Sigmoid colon (tissue), 7 donors: Measurements from ENCODE around the gene PDGFRB. TPM values are rescaled to one million over a fixed set of nuclear protein-coding genes. Genes with fewer than 3 reads are reported as not detected.
"Not testable (repeated sequence)": the region's sequence is repeated elsewhere in the genome, so short reads cannot be mapped to it uniquely, and the experiment has no call there.

Experiments
- DNase-seq: peaks from one replicate; pipeline ENCODE4 v3.0.0-alpha.2; 2019
- H3K27ac ChIP-seq, 4 donors: fragments of 200-600 bp; sonication (generic); one replicate each; pipeline ENCODE4 v1.5.1; 2016 to 2019; ENCODE audit warnings: mild to moderate bottlenecking in 1 of 4
- H3K27me3 ChIP-seq, 3 donors: fragments of 200-600 bp; sonication (generic); one replicate each; pipeline ENCODE4 v1.5.1; 2019; ENCODE audit warnings: mild to moderate bottlenecking in 1 of 3
- H3K36me3 ChIP-seq, 4 donors: fragments of 200-600 bp; sonication (generic); one replicate each; pipeline ENCODE4 v1.5.1; 2016 to 2019
- H3K4me1 ChIP-seq, 4 donors: fragments of 200-600 bp; sonication (generic); one replicate each; pipeline ENCODE4 v1.5.1; 2017 to 2019
- H3K4me3 ChIP-seq, 4 donors: fragments of 200-600 bp; sonication (generic); one replicate each; pipeline ENCODE4 v1.5.1; 2017 to 2019; ENCODE audit warnings: mild to moderate bottlenecking in 2 of 4, moderate library complexity in 1 of 4
- H3K9me3 ChIP-seq, 4 donors: fragments of 200-600 bp in 3 of 4; sonication (generic) in 3 of 4; one replicate each; pipeline versions ENCODE4 v1.5.1 to v1.6.1; 2013 to 2019
- CTCF ChIP-seq, 4 experiments: fragments of 450-650 bp in 3 of 4; fragments of 200-600 bp in 1 of 4; IDR thresholded peaks; one replicate each; pipeline ENCODE4 v1.5.1; 2016 to 2019; ENCODE audit warnings: antibody characterized with exemption in 4 of 4, mild to moderate bottlenecking in 3 of 4, moderate library complexity in 2 of 4
- EP300 ChIP-seq, 4 donors: sonication (generic); formaldehyde crosslinking; IDR thresholded peaks; one replicate each; pipeline ENCODE4 v1.6.1; 2017; ENCODE audit warnings: antibody characterized with exemption in 4 of 4
- POLR2A ChIP-seq, 2 donors: fragments of 450-650 bp; IDR thresholded peaks; one replicate each; pipeline ENCODE4 v1.6.1; 2016; ENCODE audit warnings: antibody characterized with exemption in 2 of 2, mild to moderate bottlenecking in 2 of 2, moderate library complexity in 2 of 2
- POLR2AphosphoS5 ChIP-seq, 4 donors: sonication (generic); formaldehyde crosslinking; IDR thresholded peaks; one replicate each; pipeline ENCODE4 v1.6.1; 2017; ENCODE audit warnings: antibody characterized with exemption in 4 of 4
- WGBS, 2 donors: extraction: QIAGEN DNeasy Blood & Tissue Kit; methylation state at CpG; one replicate each; pipeline ENCODE4 v1.1.7; 2013; 5-methylcytosine and 5-hydroxymethylcytosine counted together
- intact Hi-C: fragments of 100-400 bp; cut with DNase I; formaldehyde crosslinking; loops from one replicate; pipeline ENCODE4 v1.15.1; 2023
- polyA plus RNA-seq, 3 donors: library from polyadenylated mRNA; stranded (reverse); fragments of 200-250 nt; gene quantifications; one replicate each; pipeline ENCODE4 v1.2.3, GENCODE V29; 2013
- total RNA-seq, 4 donors: library from RNA; depleted of rRNA; stranded (reverse); fragments of >200 nt; gene quantifications; one replicate each; pipeline ENCODE4 v1.1.0, GENCODE V29; 2016
- donor health status: healthy with polysubstance abuse.
- donor health status: Bipolar disorder and iron deficiency.
- donor health status: healthy.

PDGFRB gene
- total and polyA plus RNA-seq, 7 donors: 3.9 to 104 (median 54.9) TPM

- DNase-seq: no peak
- H3K27me3 ChIP-seq: peaks cover 0 to 3% (median 3%) of the 10 kb centered on the region in 3 donors
- H3K27ac ChIP-seq: peak within 1 kb of the TSS in 3 of 4 donors; percentile 10 to 39 (median 16)
- TF ChIP-seq POLR2AphosphoS5 (IDR thresholded peaks at IDR 0.05) (no peak), POLR2A (IDR thresholded peaks at IDR 0.05) (no peak), EP300 (IDR thresholded peaks at IDR 0.05) (no peak), CTCF (IDR thresholded peaks at IDR 0.05) (no peak)
- no peaks in the 10 kb centered on the region for H3K9me3 ChIP-seq
- H3K4me1 ChIP-seq: no peaks in the 10 kb centered on the region
- WGBS, 2 donors: 82 to 83% methylated on average over 9 of the region's 9 CpGs
- peak within 1 kb of the TSS in 3 of 4 donors; percentile 15 to 41 (median 32) for H3K4me3 ChIP-seq
- H3K36me3 ChIP-seq: no peaks in the 10 kb centered on the region
- intact Hi-C loops: no loop called here
Measured at GRCh38 chr5:150085950-150086715, 69.5 kb downstream of the PDGFRB start, which contains the start of gene CSF1R. Gene CSF1R, minus strand, starts transcription at chr5:150086554. Its CDS starts 127 bp downstream, at chr5:150086427.

- H3K9me3 ChIP-seq: no peaks in the 10 kb centered on the region
- WGBS, 2 donors: 86 to 89% methylated on average over 7 of the region's 7 CpGs
- H3K4me3 ChIP-seq: peak overlapping the region in 3 of 4 donors; percentile 15 to 41 (median 32)
- TF ChIP-seq POLR2A (IDR thresholded peaks at IDR 0.05) (no peak), CTCF (IDR thresholded peaks at IDR 0.05) (no peak), EP300 (IDR thresholded peaks at IDR 0.05) (no peak), POLR2AphosphoS5 (IDR thresholded peaks at IDR 0.05) (no peak)
- DNase-seq: no peak
- H3K36me3 ChIP-seq: no peaks in the 10 kb centered on the region
- H3K27ac ChIP-seq: peak overlapping the region in 2 of 4 donors; percentile 16 to 17
- peaks cover 0 to 3% (median 3%) of the 10 kb centered on the region in 3 donors for H3K27me3 ChIP-seq
- H3K4me1 ChIP-seq: no peaks in the 10 kb centered on the region
- intact Hi-C loops: no loop called here
Measured at GRCh38 chr5:150085191-150085912, 70.3 kb downstream of the PDGFRB start.

- H3K27me3 ChIP-seq, H3K4me1 ChIP-seq, H3K36me3 ChIP-seq, DNase-seq, H3K9me3 ChIP-seq, intact Hi-C loops: not testable (repeated sequence)
- Histone ChIP-seq H3K27ac (peak overlapping the region in 1 of 4 donors; percentile 1), H3K4me3 (peak overlapping the region in 3 of 4 donors; percentile 15 to 41 (median 24))
- WGBS, 2 donors: 90 to 92% methylated on average over 6 of the region's 6 CpGs
Measured at GRCh38 chr5:150084754-150085153, 70.9 kb downstream of the PDGFRB start.

GRCh38 chr5:150082889-150083288 lies 72.8 kb downstream of the PDGFRB start:
- no peak for DNase-seq
- Histone ChIP-seq H3K4me3 (peak overlapping the region in 2 of 4 donors; percentile 9 to 27), H3K27ac (no peak overlapping the region), H3K4me1 (no peaks in the 10 kb centered on the region), H3K27me3 (peaks cover 0 to 3% (median 3%) of the 10 kb centered on the region in 3 donors), H3K36me3 (no peaks in the 10 kb centered on the region), H3K9me3 (no peaks in the 10 kb centered on the region)
- intact Hi-C loops: no loop called here
- 61 to 81% methylated on average over 6 of the region's 6 CpGs for WGBS, 2 donors
- TF ChIP-seq CTCF (IDR thresholded peaks at IDR 0.05) (no peak), POLR2A (IDR thresholded peaks at IDR 0.05) (no peak), POLR2AphosphoS5 (IDR thresholded peaks at IDR 0.05) (no peak), EP300 (IDR thresholded peaks at IDR 0.05) (no peak)

GRCh38 chr5:150082374-150082773 lies 73.3 kb downstream of the PDGFRB start:
- H3K9me3 ChIP-seq: no peaks in the 10 kb centered on the region
- no peak overlapping the region for H3K27ac ChIP-seq
- no peak for DNase-seq
- WGBS, 2 donors: 41 to 54% methylated on average over 3 of the region's 3 CpGs
- intact Hi-C loops: no loop called here
- H3K4me1 ChIP-seq: no peaks in the 10 kb centered on the region
- no peak for TF ChIP-seq EP300 (IDR thresholded peaks at IDR 0.05)
- no peak for TF ChIP-seq POLR2AphosphoS5 (IDR thresholded peaks at IDR 0.05)
- TF ChIP-seq POLR2A (IDR thresholded peaks at IDR 0.05): no peak
- no peak for TF ChIP-seq CTCF (IDR thresholded peaks at IDR 0.05)
- peak overlapping the region in 2 of 4 donors; percentile 9 to 27 for H3K4me3 ChIP-seq
- H3K36me3 ChIP-seq: no peaks in the 10 kb centered on the region
- peaks cover 0 to 3% (median 0%) of the 10 kb centered on the region in 3 donors for H3K27me3 ChIP-seq
